GM19452 (cell line): Measurements from ENCODE around the gene SOD2.
A peak's percentile ranks its signal among the peaks of the same experiment; 100 is the strongest.
"Not testable (repeated sequence)": the region's sequence is repeated elsewhere in the genome, so short reads cannot be mapped to it uniquely, and the experiment has no call there.

ENCODE experiments used
- ATAC-seq: cut with Tn5 transposase; IDR thresholded peaks from one replicate; pipeline ENCODE4 v1.9.1; 2021; ENCODE audit not compliant: unreplicated experiment

SOD2 gene

DNA sequence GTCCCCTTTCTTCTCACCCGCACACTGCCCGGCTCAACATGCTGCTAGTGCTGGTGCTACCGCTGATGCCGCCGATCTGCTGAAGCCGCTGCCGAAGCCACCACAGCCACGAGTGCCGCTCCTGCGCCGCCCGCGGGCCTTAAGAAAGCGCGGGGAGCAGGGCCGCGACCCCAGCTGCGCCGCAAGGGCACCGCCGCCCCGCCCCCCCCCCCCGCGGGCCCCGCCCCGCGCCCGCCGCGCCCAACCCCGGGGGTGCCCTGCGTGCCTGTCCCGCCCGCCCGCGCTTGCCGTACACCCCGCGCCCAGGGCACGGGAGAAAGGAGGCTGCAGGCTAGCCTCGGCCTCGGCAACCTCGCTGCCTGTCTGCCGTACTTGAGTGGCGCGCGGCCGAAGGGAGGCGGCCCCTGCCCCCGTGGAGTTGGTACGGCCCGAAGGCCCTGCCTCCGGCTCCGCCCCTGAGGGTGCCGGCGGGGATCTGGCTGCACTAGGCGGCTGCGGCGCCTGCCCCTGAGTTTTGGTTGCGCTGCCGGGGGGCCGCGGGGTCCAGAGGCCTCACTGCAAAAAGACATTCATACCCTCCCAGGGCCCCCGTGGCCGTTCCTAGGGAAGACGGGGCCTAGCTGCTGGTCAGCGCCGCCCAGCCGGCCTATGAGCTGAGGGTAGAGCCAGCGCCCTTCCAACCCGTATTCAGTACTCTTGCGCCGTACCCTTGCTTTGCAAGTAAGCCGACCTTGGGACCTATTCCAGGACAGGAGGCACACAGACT, at the start of gene SOD2:
Gene SOD2, minus strand, starts transcription at position 114 of the 766 bp plus-strand sequence. Its CDS starts 74 bp downstream, at position 40.
- peak; percentile 77 for ATAC-seq

DNA sequence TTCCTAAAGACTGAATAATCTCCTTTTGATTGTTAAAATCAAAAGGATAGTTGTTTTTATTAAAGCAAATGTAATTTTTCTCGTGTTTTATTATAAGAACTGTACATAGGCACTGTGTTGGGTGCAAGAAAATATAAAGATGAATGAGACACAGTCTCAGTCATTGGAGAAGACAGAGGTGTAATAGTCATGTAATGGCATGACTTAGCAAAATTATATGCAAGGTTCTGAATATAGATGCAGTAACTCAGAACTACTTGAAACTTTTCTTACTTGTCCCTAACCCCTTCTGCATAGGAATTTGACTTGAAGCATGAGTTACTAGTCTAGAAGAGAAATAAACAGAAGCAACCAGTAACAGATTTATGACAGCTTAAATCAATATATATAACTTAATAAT, 49.1 kb upstream of the SOD2 start:
- no peak for ATAC-seq

DNA sequence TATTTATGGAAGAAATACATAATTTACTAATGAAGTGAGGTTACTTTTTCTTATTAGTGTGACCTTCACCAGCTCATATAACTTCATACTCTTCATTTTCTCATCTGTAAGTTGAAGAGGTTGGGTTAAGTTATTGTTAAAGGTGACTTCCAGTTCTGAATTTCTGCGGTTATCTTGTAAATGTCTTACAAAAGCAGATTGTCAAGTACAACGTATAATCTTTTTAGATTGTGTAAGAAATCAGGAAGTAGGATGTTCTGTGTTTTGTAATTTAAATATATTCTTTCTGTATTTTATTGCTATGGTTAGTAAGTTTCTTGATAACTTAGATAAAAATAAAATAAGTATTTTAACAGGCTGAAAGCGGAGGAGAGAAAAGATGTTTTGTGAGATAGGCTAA, 46.3 kb upstream of the SOD2 start:
- no peak for ATAC-seq

DNA sequence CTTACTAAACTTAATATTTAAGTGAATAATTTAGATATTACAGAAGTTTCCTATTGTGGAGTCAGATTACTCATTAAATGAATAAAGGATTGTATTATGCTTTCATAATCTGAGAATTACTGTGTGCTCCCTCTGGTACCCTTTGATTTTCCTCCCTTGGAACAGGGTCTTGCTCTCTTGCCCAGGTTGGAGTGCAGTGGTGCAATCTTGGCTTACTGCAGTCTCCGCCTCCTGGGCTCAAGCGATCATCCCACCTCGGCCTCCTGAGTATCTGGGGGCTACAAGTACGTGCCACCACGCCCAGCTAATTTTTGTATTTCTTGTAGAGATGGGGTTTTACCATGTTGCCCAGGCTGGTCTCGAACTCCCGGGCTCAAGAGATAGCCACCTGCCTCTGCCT, 43.9 kb upstream of the SOD2 start:
- no peak for ATAC-seq

DNA sequence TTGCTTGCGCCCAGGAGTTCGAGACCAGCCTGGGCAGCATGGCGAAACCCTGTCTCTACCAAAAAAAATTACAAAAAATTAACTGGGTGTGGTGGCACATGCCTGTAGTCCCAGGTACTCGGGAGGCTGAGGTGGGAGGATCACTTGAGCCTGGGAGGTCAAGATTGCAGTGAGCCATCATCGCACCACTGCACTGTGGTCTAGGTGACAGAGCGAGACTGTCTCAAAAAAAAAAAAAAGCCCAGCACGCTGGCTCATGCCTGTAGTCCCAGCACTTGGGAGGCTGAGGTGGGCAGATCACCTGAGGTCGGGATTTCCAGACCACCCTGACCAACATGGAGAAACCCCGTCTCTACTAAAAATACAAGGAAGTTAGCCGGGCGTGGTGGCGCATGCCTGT, 40.4 kb upstream of the SOD2 start:
- ATAC-seq, result not testable (repeated sequence)

DNA sequence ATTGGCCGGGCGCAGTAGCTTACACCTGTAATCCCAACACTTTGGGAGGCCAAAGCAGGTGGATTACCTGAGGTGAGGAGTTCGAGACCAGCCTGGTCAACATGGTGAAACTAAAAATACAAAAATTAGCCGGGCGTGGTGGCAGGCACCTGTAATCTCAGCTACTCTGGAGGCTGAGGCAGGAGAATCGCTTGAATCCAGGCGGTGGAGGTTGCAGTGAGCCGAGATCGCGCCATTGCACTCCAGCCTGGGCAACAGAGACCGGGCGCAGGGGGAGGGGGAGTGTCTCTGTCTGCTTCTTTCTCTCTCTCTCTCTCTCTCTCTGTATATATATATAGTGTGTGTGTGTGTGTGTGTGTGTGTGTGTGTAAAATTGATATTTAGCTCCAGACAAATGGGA, 39.5 kb upstream of the SOD2 start:
- ATAC-seq, result not testable (repeated sequence)

DNA sequence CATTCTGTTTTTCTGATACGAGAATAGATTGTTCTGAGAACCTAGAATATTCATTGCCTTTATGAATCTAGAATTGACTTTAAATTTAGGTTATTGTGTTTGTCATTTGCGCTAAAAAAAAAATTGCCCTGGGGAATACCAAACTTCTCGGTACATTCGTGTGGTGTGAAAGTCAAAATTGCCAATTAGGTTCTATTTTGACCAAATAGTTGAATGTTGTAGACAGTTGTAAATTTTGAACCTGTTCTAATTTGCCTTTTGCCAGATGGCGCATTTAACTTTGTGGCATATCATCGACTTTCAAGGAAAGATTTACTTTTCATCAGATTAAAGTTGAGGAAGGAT, 37.3 kb upstream of the SOD2 start:
- no peak for ATAC-seq

DNA sequence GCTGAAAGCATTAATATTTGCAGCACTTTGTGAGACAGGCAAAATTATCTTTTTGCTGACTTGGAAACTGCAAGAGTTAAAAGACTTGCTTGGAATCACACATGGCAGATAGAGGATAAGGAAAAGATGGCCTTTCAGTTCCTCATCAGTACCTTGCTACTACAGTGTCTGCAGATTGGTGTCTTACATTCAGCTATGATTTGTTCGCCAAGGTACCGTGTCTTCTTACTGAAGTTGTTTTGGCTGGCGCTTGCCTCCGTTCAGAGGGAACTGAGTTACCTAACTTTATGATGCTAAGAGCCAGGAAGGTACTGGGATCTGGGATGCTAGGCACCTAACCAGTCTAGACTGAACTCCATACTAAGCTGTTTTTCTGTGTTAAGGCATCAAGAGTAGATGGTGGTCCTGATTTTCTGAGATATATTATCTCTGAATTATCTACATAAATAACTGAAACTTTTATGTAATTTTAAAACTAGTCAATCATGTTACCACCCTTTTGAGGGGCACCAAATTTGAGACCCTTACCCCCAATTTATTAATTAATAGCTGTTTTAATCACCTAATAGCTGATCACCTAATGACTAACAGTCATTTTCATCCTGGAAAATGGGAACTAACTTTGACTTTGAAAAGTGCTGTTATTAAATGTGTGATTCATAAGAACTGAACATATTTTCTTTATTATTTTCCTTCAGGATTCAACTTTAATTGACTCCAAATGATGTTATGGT, 36.7 kb upstream of the SOD2 start:
- ATAC-seq, result no peak

DNA sequence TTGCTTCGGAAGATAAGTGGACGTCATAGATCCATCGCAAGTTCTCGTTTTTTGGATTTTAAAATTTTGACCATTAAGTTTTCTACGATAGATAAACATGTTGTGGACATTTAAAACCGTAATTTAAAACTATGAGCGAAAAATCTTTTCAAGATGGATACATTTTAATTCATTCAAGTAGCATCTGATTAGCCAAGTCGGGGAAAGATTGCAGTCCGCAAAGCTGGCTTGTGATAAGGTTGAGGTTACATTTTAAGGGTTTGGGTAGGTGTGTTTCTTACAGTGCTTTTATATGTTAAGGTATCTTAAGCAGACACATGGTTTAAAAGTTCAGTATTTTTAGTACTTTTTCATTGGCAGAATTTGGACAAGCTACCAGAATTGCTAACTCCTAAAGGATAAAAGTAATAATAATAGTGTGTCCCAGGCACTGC, 35.5 kb upstream of the SOD2 start:
- ATAC-seq, result no peak

DNA sequence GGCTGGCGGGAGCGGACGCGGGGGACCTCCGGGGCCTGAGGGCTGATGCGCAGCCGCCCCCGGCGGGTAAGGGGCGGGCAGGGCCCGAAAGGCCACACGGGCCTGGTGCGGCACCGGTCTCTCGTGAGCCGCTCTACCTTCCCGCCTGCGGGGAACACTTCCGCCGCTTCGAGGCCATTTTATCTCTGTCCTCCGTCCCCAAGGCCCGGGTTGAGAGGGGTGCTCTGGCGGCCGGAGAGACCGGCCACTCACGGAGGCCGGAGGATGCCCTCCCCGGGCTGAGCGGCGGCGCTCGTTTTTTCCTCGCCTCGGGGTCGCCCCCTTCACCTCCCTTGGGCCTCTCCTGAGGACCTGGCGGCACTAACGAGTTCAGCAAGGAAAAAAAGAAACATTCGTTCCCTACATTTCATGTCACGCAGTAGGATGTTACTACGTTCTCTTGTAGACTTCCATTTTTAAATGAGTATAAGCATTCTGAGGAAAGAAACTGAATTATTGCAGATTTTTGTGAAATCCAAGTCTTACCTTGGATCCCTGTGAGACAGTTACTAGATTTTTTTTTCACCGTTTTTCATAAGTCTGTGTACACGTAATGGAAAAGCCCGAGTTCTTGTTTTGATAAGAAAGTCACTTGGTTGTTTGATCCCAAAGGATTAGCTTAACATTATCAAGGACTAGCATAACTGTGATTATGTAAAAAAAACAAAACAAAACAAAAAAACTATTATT, 34.8 kb upstream of the SOD2 start:
- peak; percentile 36 for ATAC-seq

DNA sequence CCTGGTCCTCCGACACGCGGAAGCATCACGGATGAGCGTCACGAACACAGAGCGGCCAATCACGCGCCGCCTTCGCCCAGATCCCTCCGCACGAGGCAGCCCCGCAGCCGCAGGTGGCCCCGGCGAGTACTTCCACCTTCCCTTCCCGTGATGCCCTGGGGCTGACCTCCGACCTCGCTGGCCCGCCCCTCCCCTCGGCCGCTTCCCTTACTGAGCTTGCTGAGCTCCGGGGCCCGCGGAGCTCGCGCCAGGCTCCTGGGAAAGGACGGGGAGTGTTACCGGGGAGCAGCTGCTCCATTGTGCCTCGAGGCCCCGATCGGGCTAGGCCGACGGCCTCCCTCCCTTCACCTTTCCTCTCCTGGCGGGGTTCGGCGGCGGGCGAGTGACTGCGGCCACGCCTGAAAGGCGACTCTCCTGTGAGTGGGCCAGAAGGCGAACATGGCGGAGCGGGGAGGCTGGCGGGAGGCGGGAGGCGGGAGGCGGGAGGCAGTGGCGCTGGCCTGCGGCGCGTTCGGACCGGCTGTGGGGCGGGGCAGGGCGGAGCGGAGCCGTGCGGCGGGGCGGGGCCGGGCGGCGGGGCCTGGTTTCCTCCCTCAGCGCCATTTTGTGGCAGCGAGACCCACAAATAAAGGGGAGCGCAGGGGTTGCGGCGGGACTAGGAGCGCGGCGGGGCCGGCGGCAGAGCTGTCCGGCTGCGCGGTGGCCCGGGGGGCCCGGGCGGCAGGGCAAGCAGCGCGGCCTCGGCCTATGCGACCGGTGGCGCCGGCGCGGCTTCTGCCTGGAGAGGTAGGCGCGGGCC, 34.1 kb upstream of the SOD2 start, which contains the start of gene WTAP:
Gene WTAP, plus strand, starts transcription at position 589 of the 799 bp plus-strand sequence. CDS start 8,760 bp downstream, outside the sequence.
- ATAC-seq, result peak; percentile 79

DNA sequence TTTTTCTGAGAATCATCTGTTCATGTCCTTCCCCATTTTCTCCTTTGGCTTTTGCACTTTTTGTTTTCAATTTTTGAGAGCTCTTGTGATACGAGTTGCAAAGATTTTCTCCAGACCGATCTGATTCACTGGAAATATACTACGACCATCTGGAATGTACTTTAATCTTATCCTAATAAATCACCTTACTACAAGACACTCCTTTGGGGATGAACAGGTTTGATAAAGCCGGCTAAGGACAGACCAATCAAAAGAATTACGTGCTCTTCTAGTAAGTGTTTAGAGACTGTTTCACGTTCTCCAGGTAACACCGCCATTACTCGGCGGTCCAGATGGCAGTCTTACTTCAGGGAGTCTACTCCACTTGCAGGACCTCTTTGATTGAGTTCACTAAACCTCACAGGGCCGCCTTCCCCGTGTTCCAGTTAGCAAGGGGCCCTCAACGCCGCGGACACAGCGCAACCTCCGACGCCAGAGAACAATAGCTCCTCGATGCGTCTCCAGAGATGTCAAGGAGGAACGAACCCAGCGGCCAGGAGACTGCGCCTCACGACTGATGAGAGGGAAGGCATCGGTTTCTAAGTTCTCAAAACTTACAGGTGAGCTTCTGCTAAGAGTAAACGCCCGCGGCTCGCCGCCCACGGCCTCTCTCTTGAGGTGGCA, 33.3 kb upstream of the SOD2 start:
- peak; percentile 26 for ATAC-seq

DNA sequence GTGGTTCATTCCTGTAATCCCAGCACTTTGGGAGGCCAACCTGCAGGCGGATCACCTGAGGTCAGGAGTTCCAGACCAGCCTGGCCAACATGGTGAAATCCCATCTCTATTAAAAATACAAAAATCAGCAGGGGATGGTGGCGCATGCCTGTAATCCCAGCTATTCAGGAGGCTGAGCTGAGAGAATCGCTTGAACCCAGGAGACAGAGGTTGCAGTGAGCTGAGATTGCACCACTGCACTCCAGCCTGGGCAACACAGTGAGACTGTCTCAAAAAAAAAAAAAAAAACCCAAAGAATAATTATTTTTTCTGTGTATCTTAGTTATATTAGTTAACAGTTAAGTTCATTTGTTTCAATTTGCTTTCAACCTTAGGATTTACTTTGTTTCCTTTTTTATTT, 32.2 kb upstream of the SOD2 start:
- ATAC-seq, result not testable (repeated sequence)

DNA sequence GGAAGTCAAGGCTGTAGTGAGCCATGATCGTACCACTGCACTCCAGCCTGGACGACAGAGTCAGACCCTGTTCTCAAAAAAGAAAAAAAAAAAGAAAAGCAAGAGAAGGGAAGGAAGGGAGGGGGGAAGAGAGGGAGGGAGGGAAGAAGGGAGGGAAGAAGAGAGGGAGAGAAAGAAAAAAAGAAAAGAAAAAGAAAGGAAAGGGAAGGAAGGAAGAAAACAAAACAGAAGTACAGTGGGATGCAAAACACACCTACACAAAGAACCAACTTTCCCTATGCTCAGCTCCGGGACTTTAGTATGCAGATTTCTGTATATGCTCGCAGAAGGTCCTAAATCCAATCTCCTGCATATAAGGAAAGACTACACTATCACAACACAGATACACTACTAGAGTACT, 31.7 kb upstream of the SOD2 start:
- no peak for ATAC-seq

DNA sequence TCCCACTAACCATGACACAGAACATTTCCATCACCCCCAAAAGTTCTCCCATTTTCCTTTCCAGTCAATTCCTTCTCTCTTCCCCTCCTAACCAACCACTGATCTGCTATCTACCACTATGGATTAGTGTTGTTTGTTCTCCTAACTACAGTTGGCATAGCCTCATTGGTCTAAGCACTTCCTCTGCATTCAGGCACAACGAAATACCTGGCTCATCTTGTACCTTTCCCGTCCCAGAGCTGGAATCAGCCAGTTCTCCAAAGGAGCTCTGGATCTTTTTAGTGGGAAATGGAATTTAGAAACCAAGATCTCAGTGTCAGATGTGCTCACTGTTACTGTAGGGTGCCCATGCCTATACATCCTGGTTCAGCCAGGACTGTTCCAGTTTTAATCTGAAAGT, 30.2 kb upstream of the SOD2 start:
- ATAC-seq, result no peak

DNA sequence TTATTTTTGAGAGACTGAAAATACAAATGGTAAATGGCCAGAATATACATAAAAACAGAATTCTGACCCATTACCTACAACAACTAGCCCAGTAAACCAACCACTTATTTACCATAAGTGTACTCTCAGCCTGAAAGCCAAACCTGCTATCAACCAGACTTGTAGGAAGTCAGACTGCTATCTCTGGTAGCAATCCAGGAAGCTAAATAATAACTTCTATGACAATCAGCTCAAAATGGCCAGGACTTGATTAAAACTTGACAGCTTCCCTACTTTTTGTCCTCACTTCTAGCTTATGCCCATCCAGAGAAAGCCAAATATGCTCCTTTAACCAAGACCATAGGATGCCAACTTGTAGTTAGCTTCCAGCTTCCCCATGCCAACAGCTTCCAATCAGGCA, 29.6 kb upstream of the SOD2 start:
- no peak for ATAC-seq

DNA sequence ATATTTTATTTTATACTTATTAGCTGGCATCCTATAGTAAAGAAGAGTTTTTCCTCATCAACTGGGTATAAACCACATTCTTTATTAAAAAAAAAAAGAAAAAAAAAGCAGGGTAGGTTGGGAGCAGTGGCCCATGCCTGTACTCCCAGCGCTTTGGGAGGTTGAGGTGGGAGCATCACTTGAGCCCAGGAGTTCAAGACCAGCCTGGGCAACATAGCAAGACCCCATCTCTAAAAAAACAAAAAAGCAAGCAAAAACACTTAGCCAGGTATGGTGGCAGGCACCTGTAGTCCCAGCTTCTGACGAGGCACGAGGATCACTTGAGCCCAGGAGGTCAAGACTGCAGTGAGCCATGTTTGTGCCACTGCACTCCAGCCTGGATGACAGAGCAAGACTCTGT, 28.9 kb upstream of the SOD2 start:
- not testable (repeated sequence) for ATAC-seq

DNA sequence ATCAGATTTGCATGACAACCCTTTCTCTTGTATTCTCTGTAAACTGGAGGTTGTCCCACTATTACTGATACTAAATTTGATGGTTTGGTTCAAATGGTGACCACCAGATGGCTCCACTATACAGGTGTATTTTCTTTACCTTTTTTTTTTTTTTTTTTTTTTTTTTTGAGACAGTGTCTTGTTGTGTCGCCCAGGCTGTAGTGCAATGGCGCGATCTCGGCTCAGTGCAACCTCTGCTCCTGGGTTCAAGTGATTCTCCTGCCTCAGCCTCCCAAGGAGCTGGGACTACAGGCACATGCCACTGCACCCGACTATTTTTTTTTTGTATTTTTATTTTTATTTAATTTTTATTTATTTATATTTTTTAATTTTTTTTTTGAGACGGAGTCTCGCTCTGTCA, 27.7 kb upstream of the SOD2 start:
- ATAC-seq, result no peak

DNA sequence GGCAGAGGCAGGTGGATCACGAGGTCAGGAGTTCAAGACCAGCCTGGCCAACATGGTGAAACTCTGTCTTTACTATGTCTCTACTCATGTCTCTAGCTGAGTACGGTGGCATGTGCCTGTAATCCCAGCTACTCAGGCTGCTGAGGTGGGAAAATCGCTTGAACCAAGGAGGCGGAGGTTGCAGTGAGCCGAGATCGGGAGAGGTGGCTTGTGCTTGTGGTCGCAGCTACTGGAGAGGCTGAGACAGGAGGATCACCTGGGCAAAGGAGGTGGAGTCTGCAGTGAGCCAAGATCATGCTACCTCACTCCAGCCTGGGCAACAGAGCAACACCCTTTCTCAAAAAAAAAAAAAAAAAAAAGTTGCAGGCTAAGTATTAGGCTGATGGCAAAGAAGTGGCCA, 26.2 kb upstream of the SOD2 start:
- no peak for ATAC-seq

DNA sequence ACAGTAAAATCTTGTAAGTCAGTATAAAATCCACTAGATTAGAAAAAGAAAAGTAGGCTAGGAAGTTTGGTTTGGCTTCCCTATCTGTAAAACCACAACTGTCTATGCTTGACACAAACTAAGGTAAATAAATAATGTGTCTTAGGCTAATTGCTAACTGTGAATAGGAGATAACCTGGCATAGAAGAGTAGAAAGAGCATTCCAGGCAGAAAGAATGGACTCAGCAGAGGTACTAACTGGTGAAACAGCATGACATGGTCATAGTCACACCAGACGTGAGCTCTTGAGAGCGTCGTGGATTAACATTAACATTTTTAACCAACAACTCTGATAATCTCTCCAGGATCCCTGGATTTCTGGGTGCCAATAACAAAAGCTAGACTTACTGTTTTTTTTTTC, 25.6 kb upstream of the SOD2 start:
- ATAC-seq, result no peak
